ENCODE data around the gene CIRBP.
"Not testable (repeated sequence)": the region's sequence is repeated elsewhere in the genome, so short reads cannot be mapped to it uniquely, and the experiment has no call there.

Gene CIRBP

GRCh38 chr19:1244693-1245451 lies 24.3 kb upstream of the CIRBP start:
- peak; percentile 87 to 93 (median 90) for DNase-seq

GRCh38 chr19:1245494-1246264 lies 23.5 kb upstream of the CIRBP start:
- DNase-seq, result no peak

- not testable (repeated sequence) for DNase-seq
Observed at GRCh38 chr19:1246265-1247087, 22.7 kb upstream of the CIRBP start.

GRCh38 chr19:1247748-1248138 lies 21.4 kb upstream of the CIRBP start:
- no peak for DNase-seq

DNA sequence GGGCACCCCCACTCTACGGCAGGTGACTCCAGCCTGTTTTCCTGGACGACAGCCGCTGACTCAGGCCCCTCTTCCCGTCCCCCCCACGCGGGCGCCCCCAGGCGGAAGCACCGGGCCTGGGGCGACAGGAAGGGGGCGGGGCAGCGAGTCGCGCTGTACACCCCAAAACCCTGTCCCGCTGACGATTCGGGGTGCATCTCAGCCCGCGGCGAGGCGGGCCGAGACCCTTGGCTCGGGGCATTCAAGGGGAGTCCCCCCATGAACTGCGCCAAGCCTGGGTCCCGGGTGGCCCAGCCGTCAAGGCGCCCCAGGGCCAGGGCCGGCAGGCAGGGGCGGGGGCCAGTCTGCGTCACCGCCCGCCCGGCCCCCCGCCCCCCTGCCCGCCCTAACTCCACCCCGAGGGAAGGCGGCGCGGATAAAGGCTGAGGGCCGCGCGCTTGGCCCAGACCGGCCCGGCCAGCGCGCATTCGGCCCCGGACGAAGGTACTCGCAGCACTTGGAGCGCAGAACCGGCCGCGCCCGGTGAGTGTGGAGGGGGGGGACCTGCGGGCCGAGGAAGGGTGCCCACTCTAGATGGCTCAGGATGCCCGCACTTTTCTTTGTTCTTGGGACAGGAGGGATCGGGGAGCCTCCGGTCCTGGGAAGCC lies 20.9 kb upstream of the CIRBP start, which contains the start of gene MIDN:
MIDN (plus strand) TSS at position 445 of the 647 bp plus-strand sequence. CDS start 1,714 bp downstream, outside the sequence.
- DNase-seq, result peak; percentile 94 to 96 (median 95)

DNA sequence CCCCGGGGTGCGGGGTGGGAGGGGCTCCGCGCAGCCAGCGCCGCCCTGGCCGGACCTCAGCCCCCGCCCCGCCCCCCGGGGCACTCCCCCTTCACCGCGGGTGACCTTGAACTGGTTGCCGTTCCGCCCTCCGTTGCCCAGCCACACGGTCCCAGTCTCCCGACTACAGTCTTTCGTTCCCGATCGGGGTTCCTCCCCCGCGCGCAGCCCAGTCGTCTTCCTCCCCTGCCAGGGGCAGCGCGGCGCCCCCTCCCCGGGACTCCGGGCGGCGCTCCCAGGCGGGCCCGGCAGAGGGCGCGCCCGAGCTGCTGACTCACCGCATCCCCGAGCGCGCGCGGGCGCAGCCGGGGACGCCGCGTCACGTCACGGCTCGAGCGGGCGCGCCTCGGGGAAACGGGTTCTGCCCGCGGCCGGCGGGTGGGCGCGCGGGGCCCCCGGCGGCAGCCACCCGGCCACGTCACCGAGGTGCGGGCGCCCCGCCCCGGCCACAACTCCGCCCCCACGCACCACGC lies 20.3 kb upstream of the CIRBP start:
- peak; percentile 88 to 95 (median 92) for DNase-seq

GRCh38 chr19:1249298-1249989 lies 19.7 kb upstream of the CIRBP start:
- peak; percentile 97 to 100 (median 98) for DNase-seq

- DNase-seq, result no peak
Observed at GRCh38 chr19:1249990-1250436, 19.1 kb upstream of the CIRBP start.

GRCh38 chr19:1250437-1251260 lies 18.5 kb upstream of the CIRBP start:
- DNase-seq, result peak in 3 of 4 experiments; percentile 56 to 74 (median 72)

- peak; percentile 93 to 97 (median 96) for DNase-seq
Observed at GRCh38 chr19:1251330-1252220, 17.6 kb upstream of the CIRBP start.

DNA sequence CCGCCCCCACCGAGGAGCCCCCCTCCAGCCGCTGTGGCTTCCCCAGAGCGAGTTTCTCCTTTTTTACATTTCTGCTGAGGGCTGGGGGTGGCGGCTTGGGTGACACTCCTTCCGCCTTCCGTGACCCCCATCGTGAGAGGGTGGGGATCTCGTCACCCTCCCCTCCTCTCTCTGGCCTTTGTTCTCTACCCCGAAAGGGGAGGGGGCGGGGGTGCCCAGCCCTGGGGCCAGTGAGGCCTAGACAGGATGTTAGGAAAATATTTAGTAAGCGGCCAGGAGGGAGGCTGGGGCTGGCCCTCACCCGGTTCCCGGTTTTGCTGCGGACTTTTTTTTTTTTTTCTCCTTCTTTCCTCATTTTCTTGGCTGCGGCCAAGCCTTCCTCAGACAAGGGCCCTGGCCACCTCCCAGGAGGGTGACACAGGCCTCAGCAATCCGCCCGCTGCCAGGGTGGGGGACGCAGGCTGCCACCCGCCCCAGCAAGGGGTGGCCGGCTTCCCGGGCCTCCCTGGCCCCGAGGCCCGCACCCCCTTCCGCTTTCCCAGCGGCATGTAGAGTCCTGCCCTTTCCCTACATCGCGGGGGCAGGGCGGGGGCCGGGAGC lies 16.8 kb upstream of the CIRBP start:
- DNase-seq, result peak; percentile 94 to 97 (median 96)

GRCh38 chr19:1252821-1253513 lies 16.2 kb upstream of the CIRBP start:
- DNase-seq, result peak; percentile 93 to 97 (median 96)

DNA sequence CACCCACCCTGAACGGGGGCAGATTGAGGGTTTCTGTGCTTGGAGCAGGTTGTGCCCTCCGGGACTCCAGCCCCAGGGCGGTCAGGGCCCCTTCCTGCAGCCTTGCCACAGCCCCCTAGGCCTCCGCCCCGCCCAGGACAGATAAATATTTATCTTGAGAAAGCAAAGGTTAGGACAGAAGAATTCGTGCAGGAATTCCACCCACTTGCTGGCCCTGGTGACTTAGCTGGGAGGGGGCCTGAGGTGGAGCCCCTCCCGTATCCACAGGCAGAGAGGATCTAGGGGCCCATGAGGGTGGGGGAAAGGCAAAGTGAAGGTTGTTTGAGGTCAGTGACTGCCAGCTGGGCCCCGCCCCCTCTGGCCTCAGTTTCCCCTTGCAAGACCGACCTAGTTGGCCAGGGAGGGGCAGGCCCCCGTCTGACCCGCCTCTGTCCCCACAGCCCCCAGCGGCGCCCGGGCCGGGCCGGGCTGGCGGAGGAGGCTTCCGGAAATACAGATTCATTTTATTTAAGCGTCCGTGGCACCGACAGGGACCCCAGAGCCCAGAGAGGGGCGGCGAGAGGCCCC lies 15.5 kb upstream of the CIRBP start:
- DNase-seq, result peak in 1 of 4 experiments; percentile 23

DNA sequence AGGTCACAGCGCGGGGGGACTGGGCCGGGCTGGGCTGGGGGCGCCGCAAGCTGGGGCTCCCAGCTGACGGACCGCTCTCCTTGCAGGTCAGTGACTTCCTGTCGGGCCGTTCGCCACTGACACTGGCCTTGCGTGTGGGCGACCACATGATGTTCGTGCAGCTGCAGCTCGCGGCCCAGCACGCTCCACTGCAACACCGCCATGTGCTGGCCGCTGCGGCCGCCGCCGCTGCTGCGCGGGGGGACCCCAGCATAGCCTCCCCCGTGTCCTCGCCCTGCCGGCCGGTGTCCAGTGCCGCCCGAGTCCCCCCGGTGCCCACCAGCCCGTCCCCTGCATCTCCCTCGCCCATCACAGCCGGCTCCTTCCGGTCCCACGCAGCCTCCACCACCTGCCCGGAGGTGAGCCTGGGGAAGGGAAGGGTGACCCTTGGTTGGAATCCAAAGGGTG lies 15.0 kb upstream of the CIRBP start:
- peak in 1 of 4 experiments; percentile 49 for DNase-seq

- DNase-seq, result no peak
Observed at GRCh38 chr19:1254530-1255185, 14.5 kb upstream of the CIRBP start.

GRCh38 chr19:1255186-1256161 lies 13.7 kb upstream of the CIRBP start:
- no peak for DNase-seq

Measured in suppressor macrophage (primary cell).